Mesendoderm (in vitro differentiated cells): ENCODE results near the gene CATSPERZ.

Experiments used
- DNase-seq: peaks from one replicate; pipeline ENCODE4 v3.0.0; 2013
- H2AK5ac ChIP-seq: 2 replicates; pipeline ENCODE4 v1.6.1; 2013; ENCODE audit warnings: low read length, inconsistent platforms
- H2BK120ac ChIP-seq: 2 replicates; pipeline ENCODE4 v1.6.1; 2013; ENCODE audit warnings: low read depth, mild to moderate bottlenecking, low read length, moderate library complexity, mixed read lengths
- H2BK15ac ChIP-seq: replicated peaks from 2 replicates; pipeline ENCODE4 v1.6.1; 2013; ENCODE audit warnings: low read depth, mild to moderate bottlenecking, moderate library complexity
- H2BK5ac ChIP-seq: 2 replicates; pipeline ENCODE4 v1.6.1; 2013; ENCODE audit warnings: low read length, inconsistent platforms
- H3K18ac ChIP-seq: 2 replicates; pipeline ENCODE4 v1.6.1; 2013; ENCODE audit warnings: mild to moderate bottlenecking, low read length, mixed read lengths
- H3K23ac ChIP-seq: one replicate; pipeline ENCODE4 v1.6.1; 2013; ENCODE audit warnings: low read length
- H3K27ac ChIP-seq: 2 replicates; pipeline ENCODE4 v1.5.1; 2013; ENCODE audit warnings: low read depth, mild to moderate bottlenecking, inconsistent platforms, low read length, moderate library complexity
- H3K27me3 ChIP-seq: 2 replicates; pipeline ENCODE4 v1.6.1; 2013; ENCODE audit warnings: low read length, control low read depth, mild to moderate bottlenecking, inconsistent platforms; ENCODE audit not compliant: insufficient read depth, poor library complexity
- H3K36me3 ChIP-seq: 2 replicates; pipeline ENCODE4 v1.6.1; 2013; ENCODE audit warnings: low read length, inconsistent platforms; ENCODE audit not compliant: control insufficient read depth, insufficient read depth
- H3K4ac ChIP-seq: one replicate; pipeline ENCODE4 v1.6.1; 2013; ENCODE audit warnings: low read depth, mild to moderate bottlenecking, low read length, moderate library complexity
- H3K4me1 ChIP-seq: 2 replicates; pipeline ENCODE4 v1.6.1; 2013; ENCODE audit warnings: low read depth, low read length, inconsistent platforms; ENCODE audit not compliant: control insufficient read depth
- H3K4me2 ChIP-seq: 2 replicates; pipeline ENCODE4 v1.6.1; 2013; ENCODE audit warnings: low read length
- H3K4me3 ChIP-seq: 2 replicates; pipeline ENCODE4 v1.5.1; 2013; ENCODE audit warnings: mild to moderate bottlenecking, low read length
- H3K56ac ChIP-seq: one replicate; pipeline ENCODE4 v1.6.1; 2013; ENCODE audit warnings: low read length
- H3K79me1 ChIP-seq: 2 replicates; pipeline ENCODE4 v1.6.1; 2013; ENCODE audit warnings: low read length, inconsistent platforms
- H3K79me2 ChIP-seq: 2 replicates; pipeline ENCODE4 v1.6.1; 2013; ENCODE audit warnings: mild to moderate bottlenecking, low read length; ENCODE audit not compliant: control insufficient read depth, insufficient read depth
- H3K9ac ChIP-seq: 2 replicates; pipeline ENCODE4 v1.6.1; 2013; ENCODE audit warnings: low read length, inconsistent platforms
- H4K5ac ChIP-seq: one replicate; pipeline ENCODE4 v1.6.1; 2013; ENCODE audit warnings: low read length
- H4K8ac ChIP-seq: one replicate; pipeline ENCODE4 v1.6.1; 2013; ENCODE audit warnings: low read depth, mild to moderate bottlenecking, control low read depth, low read length, moderate library complexity
- WGBS: extraction: QIAGEN DNeasy Blood & Tissue Kit; methylation state at CpG from one replicate; pipeline ENCODE4 v1.1.7; 2013; ENCODE audit warnings: low lambda C conversion rate, missing lambda C conversion rate; ENCODE audit not compliant: insufficient coverage; ENCODE audit errors: extremely low coverage; 5-methylcytosine and 5-hydroxymethylcytosine counted together

CATSPERZ gene

GRCh38 chr11:64331569-64332371 lies 31.6 kb downstream of the CATSPERZ start:
- Histone ChIP-seq H3K4me3 (no peak overlapping the region), H4K8ac (no peak overlapping the region)

GRCh38 chr11:64333556-64333955 lies 33.4 kb downstream of the CATSPERZ start:
- no peak overlapping the region for H3K18ac ChIP-seq
- H3K36me3 ChIP-seq = no peaks in the 10 kb centered on the region
- H3K56ac ChIP-seq = no peak overlapping the region
- H3K79me1 ChIP-seq = no peaks in the 10 kb centered on the region
- H3K27ac ChIP-seq = no peak overlapping the region
- H2BK5ac ChIP-seq = no peak overlapping the region
- peaks cover 2% of the 10 kb centered on the region for H3K4me1 ChIP-seq
- no peak overlapping the region for H4K8ac ChIP-seq
- no peak for DNase-seq
- no peak overlapping the region for H2BK15ac ChIP-seq
- H3K27me3 ChIP-seq = no peaks in the 10 kb centered on the region
- no CpG with 5 or more reads among the region's 8 CpGs for WGBS
- no peak overlapping the region for H3K4me2 ChIP-seq
- no peak overlapping the region for H4K5ac ChIP-seq
- H3K4me3 ChIP-seq = no peak overlapping the region
- H2BK120ac ChIP-seq = no peak overlapping the region
- H3K79me2 ChIP-seq = no peaks in the 10 kb centered on the region
- H3K23ac ChIP-seq = no peak overlapping the region
- H3K4ac ChIP-seq = no peak overlapping the region
- no peak overlapping the region for H2AK5ac ChIP-seq
- H3K9ac ChIP-seq = no peak overlapping the region

More at GRCh38 chr11:64331569-64332371, 31.6 kb downstream of the CATSPERZ start:
- 100% methylated on average over 1 of the region's 20 CpGs for whole genome bisulfite sequencing
- H3K18ac ChIP-seq = no peak overlapping the region
- H3K27ac ChIP-seq = no peak overlapping the region
- H3K4me2 ChIP-seq = no peak overlapping the region
- no peak overlapping the region for H2BK15ac ChIP-seq
- peaks cover 2% of the 10 kb centered on the region for H3K4me1 ChIP-seq
- no peaks in the 10 kb centered on the region for H3K79me2 ChIP-seq
- H3K79me1 ChIP-seq = no peaks in the 10 kb centered on the region
- no peaks in the 10 kb centered on the region for H3K36me3 ChIP-seq
- H3K4ac ChIP-seq = no peak overlapping the region
- H2BK120ac ChIP-seq = no peak overlapping the region
- peak; percentile 71 for DNase-seq
- H3K56ac ChIP-seq = peak overlapping the region; percentile 79
- peak overlapping the region; percentile 66 for H3K23ac ChIP-seq
- no peaks in the 10 kb centered on the region for H3K27me3 ChIP-seq
- no peak overlapping the region for H3K9ac ChIP-seq
- H2AK5ac ChIP-seq = peak overlapping the region; percentile 90
- no peak overlapping the region for H4K5ac ChIP-seq
- no peak overlapping the region for H2BK5ac ChIP-seq

GRCh38 chr11:64334764-64335735 lies 34.9 kb downstream of the CATSPERZ start:
- Histone ChIP-seq H3K4me3 (no peak overlapping the region), H2BK120ac (no peak overlapping the region), H4K8ac (no peak overlapping the region), H2BK5ac (no peak overlapping the region), H3K9ac (no peak overlapping the region), H3K4me2 (no peak overlapping the region), H3K79me1 (no peaks in the 10 kb centered on the region), H3K27ac (no peak overlapping the region), H3K18ac (no peak overlapping the region), H3K23ac (no peak overlapping the region), H3K36me3 (no peaks in the 10 kb centered on the region), H3K4me1 (peaks cover 2% of the 10 kb centered on the region), H3K27me3 (no peaks in the 10 kb centered on the region), H3K79me2 (no peaks in the 10 kb centered on the region), H3K56ac (no peak overlapping the region), H2BK15ac (no peak overlapping the region), H2AK5ac (no peak overlapping the region), H4K5ac (no peak overlapping the region), H3K4ac (no peak overlapping the region)
- no CpG with 5 or more reads among the region's 13 CpGs for WGBS
- DNase-seq = peak; percentile 97

GRCh38 chr11:64337538-64338249 lies 37.5 kb downstream of the CATSPERZ start:
- Histone ChIP-seq H4K8ac (no peak overlapping the region), H4K5ac (no peak overlapping the region), H3K18ac (no peak overlapping the region), H3K9ac (no peak overlapping the region), H2AK5ac (no peak overlapping the region), H2BK5ac (no peak overlapping the region), H3K4me2 (no peak overlapping the region), H3K27ac (no peak overlapping the region), H3K27me3 (no peaks in the 10 kb centered on the region), H3K79me2 (no peaks in the 10 kb centered on the region), H3K4me1 (peaks cover 5% of the 10 kb centered on the region), H3K4ac (no peak overlapping the region), H2BK120ac (no peak overlapping the region), H3K79me1 (no peaks in the 10 kb centered on the region), H2BK15ac (no peak overlapping the region), H3K36me3 (no peaks in the 10 kb centered on the region), H3K56ac (no peak overlapping the region), H3K23ac (no peak overlapping the region), H3K4me3 (no peak overlapping the region)
- WGBS = no CpG with 5 or more reads among the region's 8 CpGs
- no peak for DNase-seq

- Histone ChIP-seq H2AK5ac (no peak overlapping the region), H3K18ac (no peak overlapping the region), H3K23ac (no peak overlapping the region), H3K4ac (no peak overlapping the region), H2BK15ac (no peak overlapping the region), H4K8ac (no peak overlapping the region), H3K27me3 (no peaks in the 10 kb centered on the region), H3K9ac (no peak overlapping the region), H3K79me2 (no peaks in the 10 kb centered on the region), H3K56ac (no peak overlapping the region), H2BK5ac (no peak overlapping the region), H4K5ac (no peak overlapping the region), H3K36me3 (no peaks in the 10 kb centered on the region), H3K4me2 (no peak overlapping the region), H3K4me1 (peaks cover 5% of the 10 kb centered on the region), H3K4me3 (no peak overlapping the region), H3K27ac (no peak overlapping the region), H3K79me1 (no peaks in the 10 kb centered on the region), H2BK120ac (no peak overlapping the region)
- DNase-seq = no peak
- WGBS = no CpG with 5 or more reads among the region's 8 CpGs
Observed at GRCh38 chr11:64338716-64339115, 38.6 kb downstream of the CATSPERZ start.
